Parathyroid adenoma (tissue), 2 donors: Measurements from ENCODE around the gene KCNJ16.
"Not testable (repeated sequence)": the region's sequence is repeated elsewhere in the genome, so short reads cannot be mapped to it uniquely, and the experiment has no call there.

Source experiments
- H2AFZ ChIP-seq: fragments of 300-600 bp; sonication (generic); one replicate; pipeline ENCODE4 v1.7.0; 2017; ENCODE audit warnings: antibody characterized with exemption, mild to moderate bottlenecking
- H3K27ac ChIP-seq: fragments of 300-600 bp; sonication (generic); one replicate; pipeline ENCODE4 v1.7.0; 2017
- H3K27me3 ChIP-seq: fragments of 300-600 bp; sonication (generic); one replicate; pipeline ENCODE4 v1.7.0; 2017; ENCODE audit warnings: low read length; ENCODE audit not compliant: control insufficient read depth, insufficient read depth
- H3K36me3 ChIP-seq: fragments of 300-600 bp; sonication (generic); one replicate; pipeline ENCODE4 v1.7.0; 2017; ENCODE audit warnings: low read length; ENCODE audit not compliant: control insufficient read depth, insufficient read depth
- H3K4me1 ChIP-seq: fragments of 300-600 bp; sonication (generic); one replicate; pipeline ENCODE4 v1.7.0; 2017; ENCODE audit warnings: control low read depth
- H3K4me2 ChIP-seq: fragments of 300-600 bp; sonication (generic); one replicate; pipeline ENCODE4 v1.7.0; 2017; ENCODE audit warnings: low read length
- H3K4me3 ChIP-seq: fragments of 300-600 bp; sonication (generic); one replicate; pipeline ENCODE4 v1.7.0; 2017; ENCODE audit warnings: low read depth, low read length
- H3K79me2 ChIP-seq: fragments of 300-600 bp; sonication (generic); one replicate; pipeline ENCODE4 v1.7.0; 2017; ENCODE audit warnings: control low read depth
- H3K9ac ChIP-seq: fragments of 300-600 bp; sonication (generic); one replicate; pipeline ENCODE4 v1.7.0; 2017; ENCODE audit warnings: mild to moderate bottlenecking
- H3K9me3 ChIP-seq: fragments of 300-600 bp; sonication (generic); one replicate; pipeline ENCODE4 v1.7.0; 2017; ENCODE audit warnings: low read length; ENCODE audit not compliant: control insufficient read depth
- CTCF ChIP-seq: fragments of 300-600 bp; sonication (generic); IDR thresholded peaks from one replicate; pipeline ENCODE4 v1.7.0; 2017; ENCODE audit warnings: antibody characterized with exemption, mild to moderate bottlenecking
- donor health status: primary hyperparathyroidism.

Gene KCNJ16

DNA sequence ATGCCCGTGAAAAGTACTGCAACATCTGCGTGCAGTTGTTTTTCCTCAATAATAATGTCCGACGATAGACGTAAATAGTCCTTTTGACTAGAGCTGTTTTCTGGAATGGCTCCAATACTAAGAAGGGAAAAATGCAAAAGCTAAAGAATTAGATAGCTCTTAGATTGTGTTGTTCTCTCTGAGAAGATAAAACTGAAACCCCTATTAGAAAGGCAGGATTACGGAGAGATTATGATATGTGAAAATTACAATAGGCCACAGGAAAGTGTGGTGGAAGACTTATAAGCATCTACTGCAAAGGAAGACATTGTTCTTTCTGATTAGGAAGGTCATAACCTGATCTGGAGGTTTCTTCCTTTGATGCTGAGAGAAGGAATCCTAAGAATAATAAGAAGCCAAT is 33.5 kb upstream of the KCNJ16 start:
- Histone ChIP-seq H3K79me2 (no peaks in the 10 kb centered on the region), H3K27me3 (no peaks in the 10 kb centered on the region), H2AFZ (no peak overlapping the region), H3K4me3 (no peak overlapping the region), H3K36me3 (no peaks in the 10 kb centered on the region), H3K9ac (no peak overlapping the region), H3K9me3 (no peaks in the 10 kb centered on the region), H3K4me2 (no peak overlapping the region), H3K27ac (no peak overlapping the region), H3K4me1 (peaks cover 14% of the 10 kb centered on the region)
- TF ChIP-seq CTCF: no peak

DNA sequence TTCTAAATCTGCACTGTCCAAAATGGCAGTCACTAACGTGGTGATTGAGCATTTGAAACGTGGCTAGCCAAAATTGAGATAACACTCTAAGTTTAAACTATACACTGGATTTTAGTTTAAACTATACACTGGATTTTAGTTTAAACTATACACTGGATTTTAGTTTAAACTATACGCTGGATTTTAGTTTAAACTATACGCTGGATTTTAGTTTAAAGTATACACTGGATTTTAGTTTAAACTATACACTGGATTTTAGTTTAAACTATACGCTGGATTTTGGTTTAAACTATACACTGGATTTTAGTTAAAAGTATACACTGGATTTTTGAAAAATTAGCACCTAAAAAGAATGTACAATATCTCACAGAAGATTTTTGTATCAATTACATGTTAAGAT is 29.2 kb upstream of the KCNJ16 start:
- peaks cover 20% of the 10 kb centered on the region for H3K4me1 ChIP-seq
- not testable (repeated sequence) for H3K4me3 ChIP-seq, H3K27ac ChIP-seq, H3K27me3 ChIP-seq, H3K9ac ChIP-seq, H3K36me3 ChIP-seq, H3K4me2 ChIP-seq, H3K79me2 ChIP-seq, H3K9me3 ChIP-seq, H2AFZ ChIP-seq

GRCh38 chr17:70047619-70048419 is 27.2 kb upstream of the KCNJ16 start:
- Histone ChIP-seq H3K36me3 (no peaks in the 10 kb centered on the region), H3K4me2 (no peak overlapping the region), H3K4me3 (no peak overlapping the region), H3K27ac (no peak overlapping the region), H3K4me1 (peaks cover 34% of the 10 kb centered on the region), H3K9ac (no peak overlapping the region), H2AFZ (peak overlapping the region; percentile 48), H3K9me3 (no peaks in the 10 kb centered on the region), H3K27me3 (no peaks in the 10 kb centered on the region), H3K79me2 (peaks cover 8% of the 10 kb centered on the region)
- no peak for TF ChIP-seq CTCF

DNA sequence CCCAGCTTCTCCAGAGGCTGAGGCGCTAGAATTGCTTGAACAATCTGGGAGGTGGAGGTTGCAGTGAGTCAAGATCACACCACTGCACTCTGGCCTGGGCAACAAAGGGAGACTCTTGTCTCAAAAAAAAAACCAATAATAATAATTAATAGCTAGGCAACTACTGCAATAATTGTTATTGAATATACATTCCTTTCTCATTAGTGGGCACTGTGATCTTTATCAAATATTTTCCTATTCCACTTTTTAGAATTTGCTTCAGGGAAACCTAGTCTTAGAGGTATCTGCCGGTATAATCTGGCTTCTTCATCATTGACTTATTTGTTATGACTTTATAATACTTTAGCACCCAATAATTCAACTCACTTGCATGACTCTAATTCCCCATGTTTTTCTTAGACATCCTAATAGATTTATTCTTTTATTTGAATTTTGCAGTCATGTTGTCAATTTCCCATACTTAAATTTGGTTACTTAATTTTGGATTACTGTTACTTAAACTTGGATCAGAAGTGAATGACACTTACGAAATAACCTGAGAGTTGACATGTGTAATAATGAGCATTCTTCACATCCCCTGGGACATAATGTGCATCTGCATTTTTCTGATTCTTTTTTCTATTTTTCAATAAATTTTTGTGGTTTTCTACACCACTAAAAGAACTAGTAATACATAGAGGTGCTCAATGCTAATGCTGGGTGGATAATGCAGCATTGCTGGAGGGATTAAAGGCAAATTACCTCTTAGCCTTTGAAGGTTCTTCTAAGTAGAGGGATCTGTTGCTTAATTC is 25.0 kb upstream of the KCNJ16 start:
- no peak overlapping the region for H3K4me3 ChIP-seq
- no peak overlapping the region for H3K27ac ChIP-seq
- TF ChIP-seq CTCF: no peak
- peaks cover 8% of the 10 kb centered on the region for H3K79me2 ChIP-seq
- no peak overlapping the region for H3K4me2 ChIP-seq
- no peaks in the 10 kb centered on the region for H3K9me3 ChIP-seq
- no peak overlapping the region for H3K9ac ChIP-seq
- peaks cover 30% of the 10 kb centered on the region for H3K4me1 ChIP-seq
- no peaks in the 10 kb centered on the region for H3K36me3 ChIP-seq
- H2AFZ ChIP-seq: no peak overlapping the region
- no peaks in the 10 kb centered on the region for H3K27me3 ChIP-seq

GRCh38 chr17:70050931-70051330 is 24.1 kb upstream of the KCNJ16 start:
- H3K4me3 ChIP-seq: no peak overlapping the region
- no peaks in the 10 kb centered on the region for H3K36me3 ChIP-seq
- peak overlapping the region; percentile 13 for H2AFZ ChIP-seq
- peak overlapping the region; percentile 25 for H3K4me2 ChIP-seq
- H3K4me1 ChIP-seq: peaks cover 28% of the 10 kb centered on the region
- no peaks in the 10 kb centered on the region for H3K9me3 ChIP-seq
- H3K27ac ChIP-seq: peak overlapping the region; percentile 88
- H3K27me3 ChIP-seq: no peaks in the 10 kb centered on the region
- peaks cover 8% of the 10 kb centered on the region for H3K79me2 ChIP-seq
- no peak overlapping the region for H3K9ac ChIP-seq
- no peak for TF ChIP-seq CTCF
